NCI-H2029 (cell line): ENCODE data around the gene MSX1.
"Not testable (repeated sequence)": the region's sequence is repeated elsewhere in the genome, so short reads cannot be mapped to it uniquely, and the experiment has no call there.

ENCODE experiments used
- DNase-seq: peaks from one replicate; lab custom pipeline; 2025; lab: John Stamatoyannopoulos, UW

Gene MSX1

GRCh38 chr4:4859325-4859798, at the start of gene MSX1:
Gene MSX1 (plus strand): TSS chr4:4859665. CDS start chr4:4859900, 235 bp downstream.
- peak; percentile 58 for DNase-seq

GRCh38 chr4:4810092-4810774, 49.2 kb upstream of the MSX1 start:
- no peak for DNase-seq

DNA sequence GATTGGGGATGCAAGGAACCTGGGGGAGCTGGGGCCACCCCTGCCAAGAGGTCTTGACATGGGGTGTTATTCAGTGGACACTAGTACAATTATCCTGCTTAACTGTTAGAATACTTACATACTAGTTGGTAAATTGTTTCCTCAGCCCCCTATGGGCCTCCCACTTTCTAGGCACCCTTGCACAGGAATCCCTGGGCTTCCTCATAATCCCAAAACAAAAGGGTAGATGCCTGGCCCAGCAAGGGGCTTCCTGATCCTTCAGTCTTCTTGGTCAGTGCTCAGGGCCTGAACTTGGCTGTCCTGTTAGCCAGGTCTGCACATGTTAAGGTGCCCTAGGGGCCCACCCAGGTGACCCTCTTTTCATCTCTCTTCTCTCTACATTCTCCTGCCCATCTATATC, 48.7 kb upstream of the MSX1 start:
- DNase-seq, result no peak

GRCh38 chr4:4812145-4812794, 47.2 kb upstream of the MSX1 start:
- no peak for DNase-seq

DNA sequence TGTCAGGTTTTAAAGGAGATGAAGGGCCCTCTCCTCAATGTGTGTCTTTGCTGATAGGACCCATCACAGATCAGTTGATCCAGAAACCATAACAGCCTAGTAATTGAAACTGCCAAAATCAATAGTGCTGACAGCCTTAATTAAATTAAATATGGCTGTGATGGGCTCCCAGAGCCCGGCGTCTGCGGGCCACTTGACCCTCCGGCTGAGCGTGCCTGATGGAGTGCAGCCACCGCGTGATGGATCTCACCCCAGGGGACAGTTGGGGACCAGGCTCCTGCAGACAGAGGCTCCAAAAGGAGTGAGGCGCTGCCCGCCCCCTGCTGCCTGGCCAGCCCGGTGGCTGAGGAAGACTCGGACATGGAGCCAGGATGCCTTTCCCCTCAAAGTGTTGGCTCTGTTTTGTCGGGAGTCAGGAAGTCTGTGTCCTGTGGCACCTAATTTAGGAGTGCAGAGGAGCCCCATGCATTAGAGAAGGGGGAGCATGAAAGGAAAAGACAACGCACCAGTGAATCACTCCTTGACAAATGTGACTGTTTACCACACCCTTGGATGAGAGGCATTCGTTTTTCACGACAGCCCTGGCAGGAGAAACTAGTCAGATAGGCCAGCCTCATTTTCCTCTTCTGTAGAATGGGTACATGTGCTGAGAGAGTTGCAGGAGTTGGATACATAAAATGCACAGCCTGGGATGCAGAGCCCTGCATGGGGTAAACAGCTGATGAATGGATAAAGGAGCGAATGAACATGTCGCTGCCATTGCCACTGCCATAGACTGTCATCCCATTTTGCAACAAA, 40.9 kb upstream of the MSX1 start:
- no peak for DNase-seq

DNA sequence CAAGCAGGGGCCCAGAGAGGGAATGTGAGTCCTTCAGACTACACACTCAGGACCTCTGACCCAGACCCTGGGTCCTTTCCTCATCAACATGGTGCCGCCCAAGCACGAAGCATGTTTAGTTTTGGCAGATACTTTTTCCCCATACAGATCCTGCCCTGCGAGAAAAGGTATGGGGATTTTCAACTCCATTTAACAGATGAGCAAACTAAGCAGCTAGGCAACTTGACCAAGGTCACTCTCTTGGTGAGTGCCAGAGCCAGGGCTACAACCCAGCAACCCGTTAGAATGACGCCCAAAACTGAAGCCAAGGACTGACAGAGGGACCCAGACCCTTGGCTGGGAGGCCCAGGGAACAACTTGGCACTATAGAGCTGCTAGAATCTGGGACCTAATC, 40.3 kb upstream of the MSX1 start:
- no peak for DNase-seq

- DNase-seq, result no peak
Observed at GRCh38 chr4:4820261-4820660, 39.2 kb upstream of the MSX1 start.

GRCh38 chr4:4820739-4821138, 38.7 kb upstream of the MSX1 start:
- no peak for DNase-seq

GRCh38 chr4:4821577-4821976, 37.9 kb upstream of the MSX1 start:
- no peak for DNase-seq

DNA sequence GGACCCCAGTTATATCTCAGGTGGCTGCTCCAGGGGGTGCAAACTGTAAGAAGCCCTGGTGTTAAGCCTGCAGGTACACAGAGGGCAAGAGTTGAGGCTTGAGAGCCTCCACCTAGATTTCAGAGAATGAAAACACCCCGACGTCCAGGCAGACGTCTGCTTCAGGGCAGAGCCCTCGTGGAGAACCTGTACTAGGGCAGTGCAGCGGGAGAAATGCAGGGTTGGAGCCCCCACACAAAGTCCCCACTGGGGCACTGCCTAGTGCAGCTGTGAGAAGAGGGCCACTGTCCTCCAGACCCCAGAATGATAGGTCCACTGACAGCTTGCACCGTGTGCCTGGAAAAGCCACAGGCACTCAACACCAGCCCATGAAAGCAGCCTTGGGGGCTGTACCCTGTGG, 37.2 kb upstream of the MSX1 start:
- not testable (repeated sequence) for DNase-seq

GRCh38 chr4:4823621-4824162, 35.8 kb upstream of the MSX1 start:
- no peak for DNase-seq

- DNase-seq, result no peak
Observed at GRCh38 chr4:4824232-4824631, 35.2 kb upstream of the MSX1 start.

DNA sequence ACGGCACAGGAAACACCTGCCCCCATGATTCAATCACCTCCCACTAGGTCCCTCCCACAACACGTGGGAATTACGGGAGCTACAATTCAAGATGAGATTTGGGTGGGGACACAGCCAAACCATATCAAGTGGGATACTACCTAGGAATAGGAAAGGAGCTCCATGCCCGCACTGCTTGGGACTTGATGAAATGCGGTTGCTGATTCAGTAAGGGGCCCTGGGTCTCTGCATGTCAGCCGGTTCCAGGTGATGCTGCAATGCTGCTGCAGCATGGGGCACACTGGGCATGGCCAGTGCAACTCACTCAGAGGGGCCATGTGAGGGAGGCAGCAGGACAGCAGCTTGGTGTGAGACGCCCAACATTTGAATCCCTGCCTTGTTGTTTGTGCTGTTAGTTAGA, 34.0 kb upstream of the MSX1 start:
- DNase-seq, result no peak

- DNase-seq, result no peak
Observed at GRCh38 chr4:4829837-4830236, 29.6 kb upstream of the MSX1 start.

DNA sequence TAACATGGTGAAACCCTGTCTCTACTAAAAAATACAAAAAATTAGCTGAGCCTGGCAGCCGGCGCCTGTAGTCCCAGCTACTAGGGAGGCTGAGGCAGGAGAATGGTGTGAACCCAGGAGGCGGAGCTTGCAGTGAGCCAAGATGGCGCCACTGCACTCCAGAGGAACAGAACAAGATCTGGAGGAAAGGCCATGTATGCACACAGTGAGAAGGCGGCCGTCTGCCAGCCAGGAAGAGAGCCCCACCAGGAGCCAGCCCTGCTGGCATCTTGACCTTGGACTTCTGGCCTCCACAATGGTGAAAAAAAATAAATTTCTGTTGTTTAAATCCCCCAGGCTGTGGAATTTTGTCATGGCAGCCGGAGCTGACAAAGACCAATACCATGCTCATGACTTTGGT, 28.2 kb upstream of the MSX1 start:
- no peak for DNase-seq

DNA sequence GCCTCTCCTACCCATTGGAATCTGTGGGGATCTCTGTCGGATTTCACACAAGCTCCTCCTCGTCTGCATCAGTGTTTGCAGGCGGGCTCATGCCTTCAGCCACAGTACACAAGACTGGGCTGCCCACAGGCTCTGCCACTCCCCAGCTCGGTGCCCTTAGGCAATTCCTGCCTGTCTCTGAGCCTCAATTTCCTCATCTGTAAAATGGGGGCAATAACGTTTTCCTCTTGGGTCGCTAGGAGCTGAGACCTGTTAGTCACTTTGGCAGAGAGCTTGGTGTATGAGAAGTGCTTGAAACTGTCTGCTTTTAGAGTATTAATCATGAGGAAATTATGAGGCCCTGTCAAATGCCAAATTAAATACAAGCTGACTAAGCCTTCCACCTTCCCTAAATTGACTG, 27.6 kb upstream of the MSX1 start:
- no peak for DNase-seq

DNA sequence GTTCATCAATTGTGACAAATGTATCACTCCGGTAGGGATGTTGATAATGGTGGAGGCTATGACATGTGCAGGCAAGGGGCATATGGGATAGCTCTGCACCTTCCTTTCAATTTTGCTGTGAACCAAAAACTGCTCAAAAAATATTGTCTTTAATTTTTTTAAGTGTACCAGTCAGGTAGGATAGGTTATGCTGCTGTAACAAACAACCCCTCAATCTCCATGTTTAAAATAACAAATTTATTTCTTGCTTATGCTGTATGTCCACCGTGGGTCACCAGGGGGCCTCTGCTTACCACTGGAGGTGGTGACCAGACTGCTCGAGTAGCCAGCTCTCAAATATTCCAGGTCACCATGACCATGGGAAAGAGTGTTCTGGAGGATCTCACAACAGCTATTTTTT, 23.4 kb upstream of the MSX1 start:
- no peak for DNase-seq

- no peak for DNase-seq
Observed at GRCh38 chr4:4837316-4837715, 22.1 kb upstream of the MSX1 start.

- no peak for DNase-seq
Observed at GRCh38 chr4:4838051-4838935, 21.2 kb upstream of the MSX1 start.

GRCh38 chr4:4838936-4839810, 20.3 kb upstream of the MSX1 start:
- DNase-seq, result no peak

- DNase-seq, result no peak
Observed at GRCh38 chr4:4840351-4840750, 19.1 kb upstream of the MSX1 start.
